Caki2 (cell line): ENCODE data around the gene TFPI. TPM values are rescaled to one million over a fixed set of nuclear protein-coding genes. Genes with fewer than 3 reads are reported as not detected.
"Not testable (repeated sequence)": the region's sequence is repeated elsewhere in the genome, so short reads cannot be mapped to it uniquely, and the experiment has no call there.

Experiments
- DNase-seq: peaks from one replicate; pipeline ENCODE4 v3.0.0-alpha.2; 2015; ENCODE audit warnings: low read depth
- in situ Hi-C: cut with HindIII; loops from 2 replicates; pipeline ENCODE4 v1.10.0; 2016; ENCODE audit warnings: low sequenced_read_pairs, low pct_unique_long_range_greater_than_20kb, mixed read lengths
- total RNA-seq: library from RNA; depleted of rRNA; stranded (reverse); fragments of >200 nt; shearing (Covaris generic); gene quantifications from 2 replicates; pipeline ENCODE4 v1.2.3, GENCODE V29; 2014; ENCODE audit warnings: low replicate concordance; rRNA removed

Gene TFPI
- total RNA-seq: 25.4 and 32.6 TPM in 2 replicates

DNA sequence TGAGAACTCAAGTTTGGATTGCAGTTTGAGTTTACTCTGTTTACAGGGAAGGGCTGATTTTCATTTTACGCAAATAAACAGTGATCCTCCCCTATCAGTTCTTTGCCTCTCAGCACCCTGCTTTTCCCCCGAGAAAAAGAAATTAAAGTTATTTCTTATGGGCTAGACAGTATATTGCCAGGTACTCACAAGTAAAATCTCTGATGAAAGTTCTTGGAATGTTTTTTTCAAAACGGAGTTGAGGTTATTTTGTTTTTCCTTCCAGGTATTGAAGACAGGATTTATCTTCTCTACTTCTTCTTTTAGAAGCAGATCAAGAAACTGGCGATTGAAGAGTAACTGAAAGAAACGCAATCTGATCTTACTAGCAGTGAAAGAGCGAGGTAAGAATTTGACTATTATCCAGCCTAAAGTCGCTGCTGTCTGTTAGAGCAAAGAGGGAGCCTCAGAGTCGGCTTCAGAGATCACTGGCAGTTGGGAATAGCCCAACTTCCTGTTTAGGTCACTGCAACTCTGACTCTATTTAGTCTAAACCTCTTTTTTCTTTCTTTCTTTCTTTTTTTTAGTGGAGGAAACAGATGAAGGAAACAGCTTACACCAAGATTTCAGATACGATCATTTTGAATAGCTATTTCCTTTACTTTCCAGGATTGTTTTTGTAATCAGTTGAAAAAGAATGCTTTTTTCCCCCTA is at the start of gene TFPI:
TFPI (minus strand) TSS at position 425 of the 693 bp plus-strand sequence. CDS start 50,667 bp downstream, outside the sequence.
- in situ Hi-C loops: no loop called here
- DNase-seq: peak; percentile 52

DNA sequence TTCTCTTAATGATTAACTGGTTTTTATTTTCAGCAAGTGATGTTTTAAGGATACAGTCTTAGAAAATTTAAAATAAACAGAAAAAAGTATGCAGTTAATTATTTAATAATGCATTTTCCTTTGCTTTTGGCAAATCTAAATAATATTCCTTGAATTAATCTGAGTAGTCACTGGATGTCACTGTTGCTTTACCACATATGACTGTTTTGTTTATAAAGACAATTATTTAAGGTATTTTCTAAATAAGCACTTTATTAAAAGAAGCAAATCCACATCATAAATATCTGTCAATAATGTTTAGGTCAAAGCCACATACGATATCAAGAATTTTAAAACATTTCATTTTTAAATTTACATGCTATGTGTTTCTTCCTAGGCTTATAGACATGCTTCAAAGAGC is 40.6 kb upstream of the TFPI start:
- no peak for DNase-seq
- in situ Hi-C loops: no loop called here

- DNase-seq: no peak
- in situ Hi-C loops: no loop called here
Observed at GRCh38 chr2:187593697-187594096, 39.5 kb upstream of the TFPI start.

GRCh38 chr2:187593098-187593497 is 38.9 kb upstream of the TFPI start:
- DNase-seq: no peak
- in situ Hi-C loops: no loop called here

GRCh38 chr2:187590175-187590574 is 35.9 kb upstream of the TFPI start:
- DNase-seq: no peak
- in situ Hi-C loops: no loop called here

DNA sequence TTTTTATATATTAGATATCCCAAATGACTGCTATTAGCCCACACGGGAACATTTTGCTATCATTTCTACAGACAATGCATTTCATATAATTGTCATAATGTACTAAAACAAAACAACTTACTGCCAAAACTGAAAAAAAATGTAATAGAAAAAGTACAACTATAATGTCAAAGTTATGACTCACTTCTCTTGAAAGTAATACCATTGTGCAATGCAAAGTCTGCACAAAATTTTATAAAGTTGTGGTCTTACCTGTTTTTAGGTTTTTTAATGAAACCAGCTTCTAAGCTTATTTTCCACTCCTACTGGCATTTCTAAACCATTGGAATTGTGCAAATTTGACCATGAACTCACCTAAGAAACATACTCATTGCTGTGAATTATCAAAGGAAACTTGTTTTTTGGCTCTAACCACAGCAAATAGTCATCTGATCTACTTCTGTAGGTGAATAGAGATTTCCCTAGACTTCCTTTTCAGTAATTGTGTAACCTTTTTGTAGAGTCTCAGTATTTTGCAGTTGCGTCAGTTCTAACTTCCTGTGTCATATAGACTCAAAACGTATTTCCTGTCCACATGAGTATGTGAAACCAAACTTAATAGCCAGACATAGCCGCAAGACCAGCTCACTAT is 31.9 kb upstream of the TFPI start:
- in situ Hi-C loops: no loop called here
- DNase-seq: no peak

GRCh38 chr2:187581125-187581896 is 27.1 kb upstream of the TFPI start:
- DNase-seq: peak; percentile 37
- in situ Hi-C loops: no loop called here

GRCh38 chr2:187580462-187581124 is 26.4 kb upstream of the TFPI start:
- DNase-seq: peak; percentile 47
- in situ Hi-C loops: no loop called here

- in situ Hi-C loops: no loop called here
- DNase-seq: no peak
Observed at GRCh38 chr2:187577310-187577709, 23.1 kb upstream of the TFPI start.

DNA sequence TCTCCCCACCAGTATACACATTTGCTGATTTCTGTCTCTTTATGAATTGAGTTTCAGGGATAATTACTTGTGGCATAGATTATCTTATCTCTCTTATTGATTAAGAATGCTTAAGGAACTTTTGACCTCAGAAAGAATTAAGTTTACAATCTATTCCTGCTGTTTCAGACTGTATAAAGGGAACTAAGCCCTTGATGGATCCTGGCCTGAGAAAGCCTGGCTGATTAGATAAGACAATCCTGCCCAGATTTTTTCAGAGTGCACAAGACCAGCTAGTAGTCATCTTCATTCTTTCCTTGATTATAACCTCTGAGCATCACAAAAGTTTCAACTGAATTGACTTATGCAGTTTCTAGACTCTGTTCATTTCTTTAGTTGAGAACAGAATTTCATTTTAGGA is 22.7 kb upstream of the TFPI start:
- in situ Hi-C loops: no loop called here
- DNase-seq: no peak

DNA sequence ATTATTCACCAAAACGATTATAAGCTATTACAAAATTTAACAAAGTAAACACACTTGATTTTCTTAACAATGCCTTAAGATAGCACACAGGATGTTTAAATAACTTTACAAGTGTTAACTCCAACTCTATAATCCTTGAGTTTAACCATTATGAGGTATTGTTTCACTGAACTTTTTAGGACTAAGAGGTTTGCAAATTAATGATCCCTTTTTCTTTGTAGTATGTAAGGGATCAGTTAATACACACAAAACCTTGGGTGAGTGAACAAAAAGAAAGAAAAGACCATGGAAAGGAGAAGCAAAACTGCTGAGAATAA is 21.5 kb upstream of the TFPI start:
- in situ Hi-C loops: no loop called here
- DNase-seq: no peak

- no peak for DNase-seq
- in situ Hi-C loops: no loop called here
Observed at GRCh38 chr2:187574969-187575750, 20.9 kb upstream of the TFPI start.

- in situ Hi-C loops: no loop called here
- no peak for DNase-seq
Observed at GRCh38 chr2:187573722-187574121, 19.5 kb upstream of the TFPI start.

GRCh38 chr2:187571996-187572395 is 17.8 kb upstream of the TFPI start:
- in situ Hi-C loops, DNase-seq: not testable (repeated sequence)

DNA sequence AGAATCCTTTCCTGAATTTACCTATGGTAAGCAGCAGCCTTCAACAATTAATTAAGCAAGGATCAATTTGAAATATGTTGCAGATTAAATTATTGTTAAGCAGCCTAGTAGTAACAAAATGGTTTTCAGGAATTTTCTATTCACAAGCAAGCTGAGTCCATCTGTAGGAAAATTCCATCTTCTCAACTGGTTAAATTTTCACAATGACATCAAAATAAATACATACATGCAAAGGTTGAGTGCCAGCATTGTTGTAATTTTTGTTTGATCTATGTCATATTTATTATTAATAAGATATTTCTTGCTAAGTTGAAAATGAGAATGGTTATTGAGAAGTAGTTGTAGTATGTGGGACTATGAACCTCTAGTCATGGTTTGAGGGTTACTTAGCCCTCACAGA is 15.3 kb upstream of the TFPI start:
- in situ Hi-C loops: no loop called here
- DNase-seq: no peak

DNA sequence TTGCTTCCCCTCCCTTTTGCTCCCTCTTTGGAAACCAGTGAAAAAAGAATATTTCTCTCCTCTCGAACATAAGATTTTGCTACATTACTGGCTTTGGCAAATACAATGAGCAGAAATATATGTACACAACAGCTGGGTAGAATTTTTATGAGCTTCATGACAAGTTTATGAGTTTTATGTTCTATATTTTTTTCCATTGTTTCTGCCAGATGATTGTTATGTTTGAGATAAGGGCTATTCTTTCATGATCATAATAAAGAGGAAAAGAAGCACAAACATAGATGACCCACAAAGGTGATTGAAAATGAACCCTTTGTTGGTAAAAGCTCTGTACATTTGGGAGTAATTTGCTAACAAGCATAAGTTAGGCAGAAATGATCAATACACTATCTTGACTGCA is 14.8 kb upstream of the TFPI start:
- DNase-seq: no peak
- in situ Hi-C loops: no loop called here

GRCh38 chr2:187567126-187567525 is 12.9 kb upstream of the TFPI start:
- in situ Hi-C loops: no loop called here
- no peak for DNase-seq

- in situ Hi-C loops: no loop called here
Observed at GRCh38 chr2:187566712-187567111, 12.5 kb upstream of the TFPI start.

More at GRCh38 chr2:187566712-187567111, 12.5 kb upstream of the TFPI start:
- no peak for DNase-seq
